Esophagus muscularis mucosa (tissue), 4 donors: ENCODE data around the gene MAT1A. TPM values are rescaled to one million over a fixed set of nuclear protein-coding genes. Genes with fewer than 3 reads are reported as not detected.

ENCODE experiments used
- DNase-seq: peaks from one replicate; pipeline ENCODE4 v3.0.0-alpha.2; 2017; ENCODE audit errors: extremely low spot score
- H3K27ac ChIP-seq, 4 donors: fragments of 200-600 bp; sonication (generic); replicated peaks in 1 of 4; 1 replicate in 3 of 4; 2 replicates in 1 of 4; pipeline ENCODE4 v1.5.1; 2016 to 2019; ENCODE audit warnings: mild to moderate bottlenecking in 1 of 4
- H3K27me3 ChIP-seq, 4 donors: fragments of 200-600 bp; sonication (generic); one replicate each; pipeline versions ENCODE4 v1.5.1 to v1.6.0; 2016 to 2019
- H3K36me3 ChIP-seq, 4 donors: fragments of 200-600 bp; sonication (generic); one replicate each; pipeline ENCODE4 v1.5.1; 2016 to 2019
- H3K4me1 ChIP-seq, 4 donors: fragments of 200-600 bp; sonication (generic); one replicate each; pipeline ENCODE4 v1.5.1; 2016 to 2019
- H3K4me3 ChIP-seq, 4 donors: fragments of 200-600 bp; sonication (generic); 1 replicate in 2 of 4; 2 replicates in 2 of 4; pipeline ENCODE4 v1.5.1; 2016 to 2019; ENCODE audit warnings: mild to moderate bottlenecking in 4 of 4, moderate library complexity in 1 of 4
- H3K9me3 ChIP-seq, 4 donors: fragments of 200-600 bp; sonication (generic); 1 replicate in 3 of 4; 2 replicates in 1 of 4; pipeline ENCODE4 v1.5.1; 2016 to 2019
- CTCF ChIP-seq, 3 experiments: fragments of 200-600 bp in 2 of 3; fragments of 450-650 bp in 1 of 3; sonication (generic) in 2 of 3; IDR thresholded peaks; one replicate each; pipeline ENCODE4 v1.5.1; 2017 to 2019; ENCODE audit warnings: antibody characterized with exemption in 3 of 3, mild to moderate bottlenecking in 2 of 3, moderate library complexity in 1 of 3
- EP300 ChIP-seq: sonication (generic); formaldehyde crosslinking; IDR thresholded peaks from one replicate; pipeline ENCODE4 v1.6.1; 2017; ENCODE audit warnings: antibody characterized with exemption
- POLR2A ChIP-seq: fragments of 450-650 bp; IDR thresholded peaks from one replicate; pipeline ENCODE4 v1.6.1; 2017; ENCODE audit warnings: antibody characterized with exemption, moderate library complexity, mild to moderate bottlenecking, low read depth
- POLR2AphosphoS5 ChIP-seq, 2 donors: sonication (generic); formaldehyde crosslinking; IDR thresholded peaks; one replicate each; pipeline ENCODE4 v1.6.1; 2017; ENCODE audit warnings: antibody characterized with exemption in 2 of 2
- WGBS: methylation state at CpG from one replicate; pipeline ENCODE4 v1.1.5; 2018; 5-methylcytosine and 5-hydroxymethylcytosine counted together
- intact Hi-C: fragments of 100-400 bp; cut with DNase I; formaldehyde crosslinking; loops from one replicate; pipeline ENCODE4 v1.15.1; 2023
- total RNA-seq, 4 donors: library from RNA; depleted of rRNA; stranded (reverse); fragments of >200 nt; gene quantifications; one replicate each; pipeline versions ENCODE4 v1.1.0 to v1.2.1, GENCODE V29; 2016

Gene MAT1A
- total RNA-seq, 4 donors from 2014 or later = not detected

- TF ChIP-seq POLR2A (no peak), EP300 (no peak), POLR2AphosphoS5 (IDR thresholded peaks at IDR 0.05) (no peak), CTCF (IDR thresholded peaks at IDR 0.05) (no peak)
- H3K4me1 ChIP-seq = no peaks in the 10 kb centered on the region
- H3K36me3 ChIP-seq = no peaks in the 10 kb centered on the region
- 96% methylated on average over 14 of the region's 14 CpGs for WGBS
- intact Hi-C loops = no loop called here
- H3K9me3 ChIP-seq = no peaks in the 10 kb centered on the region
- no peak for DNase-seq
- no peak overlapping the region for H3K4me3 ChIP-seq
- H3K27ac ChIP-seq = no peak overlapping the region
- no peaks in the 10 kb centered on the region for H3K27me3 ChIP-seq
Observed at GRCh38 chr10:80273523-80274170, 15.8 kb downstream of the MAT1A start.

GRCh38 chr10:80272793-80273522 is 16.5 kb downstream of the MAT1A start:
- intact Hi-C loops = no loop called here
- Histone ChIP-seq H3K27ac (no peak overlapping the region), H3K4me1 (no peaks in the 10 kb centered on the region), H3K4me3 (no peak overlapping the region), H3K9me3 (no peaks in the 10 kb centered on the region), H3K27me3 (no peaks in the 10 kb centered on the region), H3K36me3 (no peaks in the 10 kb centered on the region)
- 80% methylated on average over 7 of the region's 7 CpGs for WGBS
- no peak for DNase-seq
- TF ChIP-seq POLR2AphosphoS5 (IDR thresholded peaks at IDR 0.05) (no peak), CTCF (IDR thresholded peaks at IDR 0.05) (no peak), EP300 (no peak), POLR2A (no peak)

- no peak overlapping the region for H3K27ac ChIP-seq
- intact Hi-C loops = no loop called here
Observed at GRCh38 chr10:80271416-80271815, 18.0 kb downstream of the MAT1A start.

GRCh38 chr10:80270887-80271286 is 18.6 kb downstream of the MAT1A start:
- intact Hi-C loops = no loop called here
- 86% methylated on average over 7 of the region's 7 CpGs for WGBS
- Histone ChIP-seq H3K4me1 (no peaks in the 10 kb centered on the region), H3K9me3 (no peaks in the 10 kb centered on the region), H3K27ac (no peak overlapping the region), H3K36me3 (no peaks in the 10 kb centered on the region), H3K4me3 (no peak overlapping the region), H3K27me3 (no peaks in the 10 kb centered on the region)
- no peak for TF ChIP-seq EP300
- TF ChIP-seq CTCF (IDR thresholded peaks at IDR 0.05) = no peak
- no peak for TF ChIP-seq POLR2A
- no peak for TF ChIP-seq POLR2AphosphoS5 (IDR thresholded peaks at IDR 0.05)
- no peak for DNase-seq

More at GRCh38 chr10:80271416-80271815, 18.0 kb downstream of the MAT1A start:
- Histone ChIP-seq H3K27me3 (no peaks in the 10 kb centered on the region), H3K4me1 (no peaks in the 10 kb centered on the region), H3K36me3 (no peaks in the 10 kb centered on the region), H3K9me3 (no peaks in the 10 kb centered on the region), H3K4me3 (no peak overlapping the region)
- DNase-seq = no peak
- TF ChIP-seq CTCF (IDR thresholded peaks at IDR 0.05) (no peak), POLR2A (no peak), EP300 (no peak), POLR2AphosphoS5 (IDR thresholded peaks at IDR 0.05) (no peak)
- WGBS = 70% methylated on average over 5 of the region's 5 CpGs
